Transverse colon (tissue), 4 donors: ENCODE measurements around the gene SNAP25. TPM values are rescaled to one million over a fixed set of nuclear protein-coding genes. Genes with fewer than 3 reads are reported as not detected.

Experiments
- DNase-seq: peaks from one replicate; pipeline ENCODE4 v3.0.0-alpha.2; 2019
- H3K27ac ChIP-seq, 4 donors: fragments of 200-600 bp; sonication (generic); 2 replicates each; pipeline ENCODE4 v1.5.1; 2016 to 2018; ENCODE audit warnings: inconsistent platforms in 4 of 4
- H3K27me3 ChIP-seq: fragments of 200-600 bp; sonication (generic); 2 replicates; pipeline ENCODE4 v1.5.1; 2017; ENCODE audit warnings: inconsistent platforms
- H3K36me3 ChIP-seq, 4 donors: fragments of 200-600 bp; sonication (generic); 2 replicates each; pipeline ENCODE4 v1.5.1; 2017 to 2019; ENCODE audit warnings: inconsistent platforms in 4 of 4
- H3K4me1 ChIP-seq, 4 donors: fragments of 200-600 bp; sonication (generic); 2 replicates each; pipeline ENCODE4 v1.5.1; 2017 to 2020; ENCODE audit warnings: inconsistent platforms in 4 of 4
- H3K4me3 ChIP-seq, 4 donors: fragments of 200-600 bp; sonication (generic); 1 replicate in 1 of 4; 2 replicates in 3 of 4; pipeline versions ENCODE4 v1.5.1 to v1.6.1; 2017 to 2019; ENCODE audit warnings: inconsistent platforms in 4 of 4
- H3K9me3 ChIP-seq, 2 donors: fragments of 200-600 bp; sonication (generic); 2 replicates each; pipeline ENCODE4 v1.5.1; 2017 to 2019; ENCODE audit warnings: inconsistent platforms in 2 of 2
- EP300 ChIP-seq: sonication (generic); formaldehyde crosslinking; IDR thresholded peaks from one replicate; pipeline ENCODE4 v1.6.1; 2017; ENCODE audit warnings: antibody characterized with exemption, low read depth
- POLR2A ChIP-seq: fragments of 450-650 bp; IDR thresholded peaks from one replicate; pipeline ENCODE4 v1.6.1; 2016; ENCODE audit warnings: antibody characterized with exemption, mild to moderate bottlenecking, moderate library complexity
- POLR2AphosphoS5 ChIP-seq, 3 donors: sonication (generic); formaldehyde crosslinking; IDR thresholded peaks; one replicate each; pipeline ENCODE4 v1.6.1; 2016; ENCODE audit warnings: antibody characterized with exemption in 3 of 3
- WGBS, 2 donors: methylation state at CpG; one replicate each; pipeline ENCODE4 v1.1.5; 2018; ENCODE audit warnings: low coverage in 1 of 2; 5-methylcytosine and 5-hydroxymethylcytosine counted together
- in situ Hi-C, 4 donors: fragments of 200-750 bp; cut with MboI; loops; one replicate each; pipeline versions ENCODE4 v1.15.0 to v1.15.1; 2017; ENCODE audit warnings: low sequenced_read_pairs in 3 of 4, low pct_ligation_motif_present in 1 of 4, low pct_unique_long_range_greater_than_20kb in 1 of 4
- intact Hi-C: fragments of 100-400 bp; cut with DNase I; formaldehyde crosslinking; loops from one replicate; pipeline ENCODE4 v1.15.1; 2023; ENCODE audit warnings: low total_unique reads
- total RNA-seq, 4 donors: library from RNA; depleted of rRNA; stranded (reverse); fragments of >200 nt; gene quantifications; one replicate each; pipeline ENCODE4 v1.1.0, GENCODE V29; 2016
- TF ChIP-seq, protein P1 (sequence below), 5 experiments: fragments of 200-600 bp in 3 of 5; fragments of 450-650 bp in 2 of 5; sonication (generic) in 3 of 5; IDR thresholded peaks; 1 replicate in 2 of 5; 2 replicates in 3 of 5; pipeline ENCODE4 v1.5.1; 2016 to 2017; ENCODE audit warnings: antibody characterized with exemption in 5 of 5, inconsistent platforms in 3 of 5, mild to moderate bottlenecking in 2 of 5, moderate library complexity in 1 of 5

The SNAP25 gene
- total RNA-seq, 4 donors from 2014 or later: 1.4 to 4.2 (median 2.4) TPM; not detected in 1

DNA sequence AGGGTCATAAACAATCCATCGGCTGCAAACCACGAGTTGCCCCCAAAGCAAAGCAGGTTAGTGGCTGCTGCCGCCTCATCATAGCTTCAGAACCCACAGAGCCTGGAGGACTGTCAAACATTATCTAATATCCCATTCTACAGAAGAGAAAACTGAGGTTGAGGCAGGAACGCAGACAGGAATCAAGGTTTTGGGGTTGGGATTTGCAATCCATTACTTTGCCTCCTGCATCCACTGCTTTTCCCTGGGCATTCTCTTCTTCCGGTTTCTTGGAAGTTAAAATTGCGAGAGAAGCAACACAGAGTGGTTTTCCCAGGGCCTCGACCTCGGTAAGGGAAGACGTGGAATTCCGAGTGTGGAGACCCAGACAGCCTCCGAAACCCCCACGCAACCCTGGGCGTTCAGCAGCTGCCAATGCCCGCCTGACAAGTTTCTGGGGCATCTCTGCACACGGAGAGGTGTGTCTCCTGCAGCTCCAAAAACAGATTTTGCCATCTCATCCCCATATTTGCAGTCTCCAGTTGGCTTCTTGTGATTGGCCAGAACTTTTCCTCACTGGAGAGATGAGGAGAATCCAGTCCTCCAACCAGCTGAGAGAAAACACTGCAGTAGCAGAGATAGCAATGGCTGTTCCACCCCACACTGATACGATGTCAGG, 45.5 kb upstream of the SNAP25 start:
- TF ChIP-seq, protein P1, sequence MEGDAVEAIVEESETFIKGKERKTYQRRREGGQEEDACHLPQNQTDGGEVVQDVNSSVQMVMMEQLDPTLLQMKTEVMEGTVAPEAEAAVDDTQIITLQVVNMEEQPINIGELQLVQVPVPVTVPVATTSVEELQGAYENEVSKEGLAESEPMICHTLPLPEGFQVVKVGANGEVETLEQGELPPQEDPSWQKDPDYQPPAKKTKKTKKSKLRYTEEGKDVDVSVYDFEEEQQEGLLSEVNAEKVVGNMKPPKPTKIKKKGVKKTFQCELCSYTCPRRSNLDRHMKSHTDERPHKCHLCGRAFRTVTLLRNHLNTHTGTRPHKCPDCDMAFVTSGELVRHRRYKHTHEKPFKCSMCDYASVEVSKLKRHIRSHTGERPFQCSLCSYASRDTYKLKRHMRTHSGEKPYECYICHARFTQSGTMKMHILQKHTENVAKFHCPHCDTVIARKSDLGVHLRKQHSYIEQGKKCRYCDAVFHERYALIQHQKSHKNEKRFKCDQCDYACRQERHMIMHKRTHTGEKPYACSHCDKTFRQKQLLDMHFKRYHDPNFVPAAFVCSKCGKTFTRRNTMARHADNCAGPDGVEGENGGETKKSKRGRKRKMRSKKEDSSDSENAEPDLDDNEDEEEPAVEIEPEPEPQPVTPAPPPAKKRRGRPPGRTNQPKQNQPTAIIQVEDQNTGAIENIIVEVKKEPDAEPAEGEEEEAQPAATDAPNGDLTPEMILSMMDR (IDR thresholded peaks at IDR 0.05): no peak
- TF ChIP-seq EP300 (no peak), POLR2AphosphoS5 (IDR thresholded peaks at IDR 0.05) (no peak), POLR2A (no peak)
- intact Hi-C loops (no loop called here), in situ Hi-C loops (no loop called here)
- Histone ChIP-seq H3K4me3 (no peak overlapping the region), H3K4me1 (peaks cover 0 to 13% (median 6%) of the 10 kb centered on the region in 4 donors), H3K9me3 (no peaks in the 10 kb centered on the region), H3K36me3 (no peaks in the 10 kb centered on the region), H3K27me3 (peaks cover 28% of the 10 kb centered on the region), H3K27ac (no peak overlapping the region)
- WGBS, 2 donors: 83 to 85% methylated on average over 10 to 16 of the region's 16 CpGs
- DNase-seq: no peak

DNA sequence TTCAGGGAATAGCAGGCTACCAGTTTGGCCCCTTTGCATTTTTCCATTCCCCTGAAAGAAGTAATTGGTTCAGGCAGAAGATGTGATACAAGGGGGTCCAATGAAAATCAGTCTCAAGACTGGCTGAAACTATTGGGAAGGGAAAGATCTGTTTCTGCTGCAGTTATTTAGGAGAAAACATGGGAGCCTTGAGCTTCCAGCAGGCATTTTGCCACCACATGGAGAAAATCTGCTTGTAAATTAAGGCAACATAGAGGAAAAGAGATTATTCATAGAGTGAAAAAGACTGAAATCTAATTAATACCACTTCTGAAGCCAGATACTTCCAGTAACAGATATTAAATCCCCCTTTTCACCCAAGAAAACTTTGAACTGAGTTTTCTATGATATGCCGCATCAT, 44.2 kb upstream of the SNAP25 start:
- intact Hi-C loops: no loop called here
- in situ Hi-C loops: no loop called here
- H3K4me1 ChIP-seq: peaks cover 0 to 13% (median 6%) of the 10 kb centered on the region in 4 donors
- H3K9me3 ChIP-seq: no peaks in the 10 kb centered on the region
- TF ChIP-seq, protein P1 (IDR thresholded peaks at IDR 0.05): no peak
- no peak for TF ChIP-seq POLR2AphosphoS5 (IDR thresholded peaks at IDR 0.05)
- TF ChIP-seq POLR2A: no peak
- no peak for TF ChIP-seq EP300
- H3K36me3 ChIP-seq: no peaks in the 10 kb centered on the region
- H3K27me3 ChIP-seq: peaks cover 28% of the 10 kb centered on the region
- no peak overlapping the region for H3K27ac ChIP-seq
- DNase-seq: no peak
- no peak overlapping the region for H3K4me3 ChIP-seq
- WGBS, 2 donors: 92 to 94% methylated on average over 1 of the region's 1 CpG

DNA sequence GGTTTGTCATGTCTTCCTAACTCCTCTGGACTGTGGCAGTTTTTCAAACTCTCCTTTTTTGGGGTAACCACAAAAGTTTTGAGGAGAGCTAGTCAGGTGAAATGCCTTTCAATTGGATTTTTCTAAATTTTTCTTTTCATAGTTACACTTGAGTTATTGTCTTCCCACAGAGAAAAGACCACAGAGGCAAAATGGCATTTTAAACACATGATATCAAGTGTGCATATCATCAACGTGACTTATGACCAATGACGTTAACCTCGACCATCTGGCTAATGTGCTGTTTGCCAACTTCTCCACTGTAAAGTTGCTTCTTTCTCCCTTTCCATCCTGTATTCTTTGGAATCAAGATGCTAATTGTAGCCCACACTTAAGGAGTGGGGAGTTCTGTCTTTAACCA, 41.3 kb upstream of the SNAP25 start:
- no peaks in the 10 kb centered on the region for H3K36me3 ChIP-seq
- 63 to 79% methylated on average over 3 of the region's 3 CpGs for WGBS, 2 donors
- intact Hi-C loops (no loop called here), in situ Hi-C loops (no loop called here)
- H3K27ac ChIP-seq: no peak overlapping the region
- H3K4me1 ChIP-seq: peaks cover 0 to 5% (median 4%) of the 10 kb centered on the region in 4 donors
- TF ChIP-seq, protein P1 (IDR thresholded peaks at IDR 0.05): no peak
- TF ChIP-seq EP300 (no peak), POLR2A (no peak), POLR2AphosphoS5 (IDR thresholded peaks at IDR 0.05) (no peak)
- H3K9me3 ChIP-seq: no peaks in the 10 kb centered on the region
- peaks cover 10% of the 10 kb centered on the region for H3K27me3 ChIP-seq
- no peak for DNase-seq
- no peak overlapping the region for H3K4me3 ChIP-seq

DNA sequence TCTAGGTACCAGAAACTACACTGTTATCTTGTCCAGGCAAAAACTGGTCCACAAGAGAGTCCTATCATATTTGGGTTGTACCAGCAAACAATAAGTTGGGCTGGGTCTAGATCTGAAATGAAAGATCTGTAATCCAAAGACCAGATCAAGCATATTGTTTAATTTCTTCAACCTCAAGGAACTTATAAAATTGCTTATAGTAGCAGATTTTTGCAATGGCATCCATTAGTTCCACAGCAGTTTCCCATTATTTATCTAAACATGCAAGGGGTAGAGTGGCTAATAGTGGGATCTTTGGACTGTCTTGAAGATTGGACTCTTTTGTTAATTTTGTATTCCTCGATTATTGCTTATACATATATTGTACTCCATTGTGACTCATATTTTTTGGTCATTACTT, 40.5 kb upstream of the SNAP25 start:
- H3K9me3 ChIP-seq: no peaks in the 10 kb centered on the region
- H3K27me3 ChIP-seq: peaks cover 2% of the 10 kb centered on the region
- H3K4me3 ChIP-seq: no peak overlapping the region
- H3K36me3 ChIP-seq: no peaks in the 10 kb centered on the region
- no peaks in the 10 kb centered on the region for H3K4me1 ChIP-seq
- WGBS, 2 donors: 76 to 80% methylated on average over 1 of the region's 1 CpG
- TF ChIP-seq, protein P1 (IDR thresholded peaks at IDR 0.05): no peak
- TF ChIP-seq EP300 (no peak), POLR2AphosphoS5 (IDR thresholded peaks at IDR 0.05) (no peak), POLR2A (no peak)
- intact Hi-C loops (no loop called here), in situ Hi-C loops (no loop called here)
- no peak overlapping the region for H3K27ac ChIP-seq
- no peak for DNase-seq
